ENCODE results near the gene SIVA1. TPM values are rescaled to one million over a fixed set of nuclear protein-coding genes. Genes with fewer than 3 reads are reported as not detected.

Gene SIVA1
- total and polyA plus RNA-seq, 2 of the 4 experiments (the other 2 are of a cell fraction), result 166 to 184 TPM

DNA sequence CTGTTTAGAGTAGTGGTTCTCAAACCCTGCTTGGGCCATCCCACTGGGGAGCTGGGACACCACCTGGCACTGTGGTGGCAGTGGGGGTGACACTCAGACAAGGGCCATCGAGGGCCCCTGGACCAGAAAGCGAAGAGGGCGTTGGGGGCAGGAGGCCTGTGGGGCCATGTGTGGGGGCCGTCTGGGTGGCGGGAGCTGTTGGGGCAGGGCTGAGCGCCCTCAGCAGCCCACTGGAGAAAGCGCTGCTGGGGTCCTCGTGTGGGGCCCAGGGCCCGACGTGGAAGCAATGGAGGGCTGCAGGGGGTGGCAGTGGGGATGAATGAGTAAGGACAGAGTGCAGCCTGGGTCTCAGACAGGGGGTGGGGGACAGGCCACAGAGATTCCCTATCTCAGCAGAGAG, 34.8 kb upstream of the SIVA1 start:
- intact Hi-C loops (cut with micrococcal nuclease) (no loop called here), dilution Hi-C loops (cut with HindIII; ENCODE audit: low sequenced_read_pairs, unreplicated experiment) (no loop called here), in situ Hi-C loops (cut with MboI; ENCODE audit: low sequenced_read_pairs) (no loop called here)
- H3K4ac ChIP-seq (ENCODE audit: low read depth, low read length), result no peak overlapping the region
- H2BK15ac ChIP-seq (ENCODE audit: low read depth, low read length), result no peak overlapping the region
- ChIA-PET POLR2A (ENCODE audit: unreplicated experiment) (no interaction called here), CTCF (no interaction called here)
- peaks cover 12 to 20% of the 10 kb centered on the region in 2 experiments; a peak in 3 of 4 replicates for H3K79me1 ChIP-seq (ENCODE audit: low read depth in 1 of 2, low read length in 2 of 2)
- H2AK5ac ChIP-seq (ENCODE audit: low read depth, low read length), result no peak overlapping the region
- no TSS peak for BruUV-seq (replicated peaks)
- DNase-seq (no peak), ATAC-seq (ENCODE audit: low read depth) (no peak)
- 77% methylated on average over 7 of the region's 10 CpGs; no CpG with 5 or more reads in 1 of the 2 experiments for WGBS, 2 experiments (ENCODE audit: extremely low coverage in 2 of 2, insufficient read length in 1 of 2)
- no peak overlapping the region for H4K8ac ChIP-seq (ENCODE audit: low read depth in 2 of 2, low read length in 2 of 2)
- no peak overlapping the region for H4K91ac ChIP-seq (ENCODE audit: insufficient read depth, low read depth, low read length)
- no peak overlapping the region for H3K56ac ChIP-seq (ENCODE audit: extremely low read depth, insufficient read depth, low read length)
- H2AK9ac ChIP-seq (replicated peaks; ENCODE audit: low read depth, low read length, poor library complexity), result no peak overlapping the region
- no peak overlapping the region for H3K9ac ChIP-seq (ENCODE audit: low read depth, low read length)
- no peak overlapping the region for H3K23ac ChIP-seq (ENCODE audit: low read depth, low read length)
- H3K4me3 ChIP-seq (ENCODE audit: insufficient read depth, low read depth, low read length), result no peak overlapping the region
- no peaks in the 10 kb centered on the region for H3K27me3 ChIP-seq (ENCODE audit: control insufficient read depth, insufficient read depth, low read length)
- no peak overlapping the region for H3K18ac ChIP-seq (ENCODE audit: low read depth, low read length)
- TF ChIP-seq MAZ (IDR thresholded peaks at IDR 0.05; ENCODE audit: borderline replicate concordance, low read depth, low read length) (no peak), FOS (IDR thresholded peaks at IDR 0.05; ENCODE audit: low read depth, low read length) (no peak), POLR2A (IDR thresholded peaks at IDR 0.05; ENCODE audit: low read depth, low read length) (no peak)
- no peak overlapping the region for H2BK5ac ChIP-seq (ENCODE audit: low read depth, low read length, poor library complexity, severe bottlenecking)
- no peaks in the 10 kb centered on the region for H3K9me3 ChIP-seq (ENCODE audit: control insufficient read depth, insufficient read depth, low read length)
- no peak overlapping the region for H3K4me2 ChIP-seq (ENCODE audit: low read depth, low read length)
- H3K27ac ChIP-seq (ENCODE audit: insufficient read depth, low read length), result no peak overlapping the region
- no peak overlapping the region for H2BK120ac ChIP-seq (ENCODE audit: low read depth, low read length)
- H3K9me1 ChIP-seq (ENCODE audit: insufficient read depth, low read length), result no peaks in the 10 kb centered on the region
- H4K5ac ChIP-seq (ENCODE audit: low read depth, low read length), result no peak overlapping the region
- peaks cover 53% of the 10 kb centered on the region for H3K36me3 ChIP-seq (ENCODE audit: control insufficient read depth, insufficient read depth, low read length)
- H3K14ac ChIP-seq (replicated peaks; ENCODE audit: low read depth, low read length), result no peak overlapping the region
- no peak overlapping the region for H2BK20ac ChIP-seq (ENCODE audit: low read depth, low read length)
- H4K20me1 ChIP-seq (ENCODE audit: insufficient read depth, low read length), result peaks cover 21% of the 10 kb centered on the region
- H3K4me1 ChIP-seq (ENCODE audit: control insufficient read depth, insufficient read depth, low read length), result peaks cover 14% of the 10 kb centered on the region
- H2AFZ ChIP-seq (replicated peaks; ENCODE audit: low read length, poor library complexity), result no peak overlapping the region
